HUES48 (cell line): ENCODE results near the gene TOX2.

Experiments used
- H3K27ac ChIP-seq: one replicate; pipeline ENCODE4 v1.7.0; 2013; ENCODE audit warnings: low read depth, low read length, inconsistent platforms
- H3K27me3 ChIP-seq: 2 replicates; pipeline ENCODE4 v1.6.1; 2013; ENCODE audit warnings: mild to moderate bottlenecking, low read length; ENCODE audit not compliant: control insufficient read depth, insufficient read depth
- H3K36me3 ChIP-seq: 2 replicates; pipeline ENCODE4 v1.6.1; 2013; ENCODE audit warnings: low read length; ENCODE audit not compliant: control insufficient read depth, insufficient read depth
- H3K4me1 ChIP-seq: 2 replicates; pipeline ENCODE4 v1.6.1; 2013; ENCODE audit warnings: mild to moderate bottlenecking, low read length; ENCODE audit not compliant: control insufficient read depth, insufficient read depth
- H3K4me3 ChIP-seq: 2 replicates; pipeline ENCODE4 v1.5.1; 2013; ENCODE audit warnings: mild to moderate bottlenecking, low read depth, low read length
- H3K9ac ChIP-seq: 2 replicates; pipeline ENCODE4 v1.6.1; 2013; ENCODE audit warnings: mild to moderate bottlenecking, low read depth, low read length, moderate library complexity
- H3K9me3 ChIP-seq: 2 replicates; pipeline ENCODE4 v1.6.1; 2013; ENCODE audit warnings: low read length; ENCODE audit not compliant: control insufficient read depth, insufficient read depth

TOX2 gene

GRCh38 chr20:44079291-44079690, 164.6 kb downstream of the TOX2 start:
- Histone ChIP-seq H3K36me3 (no peaks in the 10 kb centered on the region), H3K27ac (no peak overlapping the region), H3K9ac (no peak overlapping the region)

GRCh38 chr20:44080064-44080463, 165.4 kb downstream of the TOX2 start:
- no peak overlapping the region for H3K4me3 ChIP-seq
- H3K9me3 ChIP-seq = no peaks in the 10 kb centered on the region
- no peak overlapping the region for H3K9ac ChIP-seq
- no peaks in the 10 kb centered on the region for H3K36me3 ChIP-seq
- no peaks in the 10 kb centered on the region for H3K27me3 ChIP-seq
- H3K4me1 ChIP-seq = no peaks in the 10 kb centered on the region
- no peak overlapping the region for H3K27ac ChIP-seq

More at GRCh38 chr20:44079291-44079690, 164.6 kb downstream of the TOX2 start:
- Histone ChIP-seq H3K27me3 (no peaks in the 10 kb centered on the region), H3K4me1 (no peaks in the 10 kb centered on the region), H3K4me3 (no peak overlapping the region), H3K9me3 (no peaks in the 10 kb centered on the region)

DNA sequence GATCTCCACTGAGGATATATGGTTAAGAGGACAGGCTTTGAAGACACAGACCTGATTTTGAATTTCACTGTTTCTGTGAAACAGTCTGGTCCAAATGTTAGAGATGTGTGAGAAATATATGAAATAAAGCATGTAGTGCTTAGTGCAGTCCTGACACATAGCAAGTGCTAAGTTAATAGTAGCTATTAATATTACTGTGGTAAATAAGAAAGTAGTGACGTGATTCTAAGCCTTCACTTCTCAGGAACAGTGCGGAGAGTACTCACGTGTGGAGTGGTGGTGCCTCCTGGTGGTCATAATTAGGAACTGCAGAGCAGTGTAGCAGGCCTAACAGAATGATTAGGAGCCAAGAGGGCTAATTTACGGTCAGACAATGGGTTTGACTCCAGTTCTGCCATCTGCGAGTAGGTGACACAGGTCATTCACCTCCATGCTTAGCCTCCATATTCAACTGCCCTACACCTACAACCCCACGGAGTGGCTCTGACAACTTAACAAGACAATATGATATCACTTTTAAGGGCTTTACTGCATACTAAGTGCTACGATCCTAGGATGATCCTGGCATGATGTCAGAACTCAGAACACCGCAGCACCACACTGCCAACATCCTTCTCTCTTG, 166.1 kb downstream of the TOX2 start:
- Histone ChIP-seq H3K27me3 (no peaks in the 10 kb centered on the region), H3K9me3 (no peaks in the 10 kb centered on the region), H3K4me3 (no peak overlapping the region), H3K9ac (no peak overlapping the region), H3K4me1 (no peaks in the 10 kb centered on the region), H3K27ac (no peak overlapping the region), H3K36me3 (no peaks in the 10 kb centered on the region)

DNA sequence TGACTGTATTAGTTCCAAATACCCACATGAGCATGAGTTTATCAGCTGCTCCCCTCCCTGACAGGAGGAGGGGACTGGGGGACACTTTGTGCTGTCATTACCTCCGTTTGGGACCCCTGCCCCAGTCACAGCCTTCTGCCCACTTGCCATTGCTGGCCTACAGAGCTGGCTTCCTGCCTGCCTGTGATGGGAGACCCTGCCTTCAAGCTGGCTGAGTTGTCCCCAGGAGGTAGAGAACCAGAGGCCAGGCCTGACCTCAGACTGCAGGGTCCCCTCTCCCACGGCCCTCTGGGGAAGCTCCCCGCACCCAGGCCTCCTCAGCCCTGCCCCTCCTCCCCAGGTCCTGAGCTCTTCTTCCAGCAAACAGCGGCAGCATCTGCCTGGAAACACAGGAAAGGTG, 166.8 kb downstream of the TOX2 start:
- no peak overlapping the region for H3K4me3 ChIP-seq
- H3K36me3 ChIP-seq = no peaks in the 10 kb centered on the region
- no peaks in the 10 kb centered on the region for H3K4me1 ChIP-seq
- no peak overlapping the region for H3K9ac ChIP-seq
- H3K27ac ChIP-seq = no peak overlapping the region
- no peaks in the 10 kb centered on the region for H3K27me3 ChIP-seq
- H3K9me3 ChIP-seq = no peaks in the 10 kb centered on the region

DNA sequence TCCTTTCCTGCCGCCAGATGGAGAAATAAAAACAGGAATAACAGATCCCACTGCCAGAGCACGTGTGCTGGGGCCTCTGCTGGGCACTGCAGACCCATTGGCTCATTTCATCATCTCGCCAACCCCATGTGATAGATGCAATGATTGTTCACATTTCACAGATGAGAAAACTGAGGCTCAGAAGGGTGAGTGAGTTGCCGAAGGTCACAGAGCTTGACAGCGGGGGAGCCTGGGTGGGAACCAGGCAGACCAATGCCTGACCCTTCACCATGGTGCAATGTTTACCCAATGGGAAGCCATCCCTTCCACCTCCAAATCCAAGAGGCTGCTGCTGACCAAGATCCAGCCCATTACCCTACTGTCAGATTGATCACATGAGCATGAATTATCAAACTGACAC, 167.2 kb downstream of the TOX2 start:
- no peak overlapping the region for H3K9ac ChIP-seq
- no peak overlapping the region for H3K4me3 ChIP-seq
- no peaks in the 10 kb centered on the region for H3K36me3 ChIP-seq
- no peaks in the 10 kb centered on the region for H3K4me1 ChIP-seq
- H3K27ac ChIP-seq = no peak overlapping the region
- no peaks in the 10 kb centered on the region for H3K9me3 ChIP-seq
- no peaks in the 10 kb centered on the region for H3K27me3 ChIP-seq

- Histone ChIP-seq H3K4me1 (no peaks in the 10 kb centered on the region), H3K4me3 (no peak overlapping the region), H3K9ac (no peak overlapping the region), H3K27ac (no peak overlapping the region), H3K27me3 (no peaks in the 10 kb centered on the region), H3K36me3 (no peaks in the 10 kb centered on the region), H3K9me3 (no peaks in the 10 kb centered on the region)
Measured at GRCh38 chr20:44083220-44083933, 168.7 kb downstream of the TOX2 start.

GRCh38 chr20:44084439-44084838, 169.8 kb downstream of the TOX2 start:
- no peaks in the 10 kb centered on the region for H3K9me3 ChIP-seq
- H3K27me3 ChIP-seq = no peaks in the 10 kb centered on the region
- no peak overlapping the region for H3K4me3 ChIP-seq
- H3K4me1 ChIP-seq = no peaks in the 10 kb centered on the region
- H3K9ac ChIP-seq = no peak overlapping the region
- H3K27ac ChIP-seq = no peak overlapping the region
- no peaks in the 10 kb centered on the region for H3K36me3 ChIP-seq

DNA sequence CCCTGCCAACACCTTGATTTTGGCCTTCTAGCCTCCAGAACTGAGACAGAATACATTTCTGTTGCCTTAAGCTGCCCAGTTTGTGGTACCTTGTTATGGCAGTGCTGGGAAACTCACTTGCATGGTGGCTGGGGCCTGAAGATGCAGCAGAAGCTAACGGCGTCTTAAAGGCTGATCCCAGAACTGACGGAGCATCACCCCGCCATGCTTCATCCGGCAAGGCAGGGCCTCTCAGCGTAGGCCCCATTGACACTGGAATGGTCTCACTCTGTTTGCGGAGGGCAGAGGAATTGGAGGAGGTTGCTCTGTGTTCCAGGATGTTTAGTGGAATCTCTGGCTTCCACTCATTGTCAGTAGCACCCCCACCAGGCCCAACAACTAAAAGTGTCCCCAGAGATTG, 170.2 kb downstream of the TOX2 start:
- Histone ChIP-seq H3K36me3 (no peaks in the 10 kb centered on the region), H3K9me3 (no peaks in the 10 kb centered on the region)

DNA sequence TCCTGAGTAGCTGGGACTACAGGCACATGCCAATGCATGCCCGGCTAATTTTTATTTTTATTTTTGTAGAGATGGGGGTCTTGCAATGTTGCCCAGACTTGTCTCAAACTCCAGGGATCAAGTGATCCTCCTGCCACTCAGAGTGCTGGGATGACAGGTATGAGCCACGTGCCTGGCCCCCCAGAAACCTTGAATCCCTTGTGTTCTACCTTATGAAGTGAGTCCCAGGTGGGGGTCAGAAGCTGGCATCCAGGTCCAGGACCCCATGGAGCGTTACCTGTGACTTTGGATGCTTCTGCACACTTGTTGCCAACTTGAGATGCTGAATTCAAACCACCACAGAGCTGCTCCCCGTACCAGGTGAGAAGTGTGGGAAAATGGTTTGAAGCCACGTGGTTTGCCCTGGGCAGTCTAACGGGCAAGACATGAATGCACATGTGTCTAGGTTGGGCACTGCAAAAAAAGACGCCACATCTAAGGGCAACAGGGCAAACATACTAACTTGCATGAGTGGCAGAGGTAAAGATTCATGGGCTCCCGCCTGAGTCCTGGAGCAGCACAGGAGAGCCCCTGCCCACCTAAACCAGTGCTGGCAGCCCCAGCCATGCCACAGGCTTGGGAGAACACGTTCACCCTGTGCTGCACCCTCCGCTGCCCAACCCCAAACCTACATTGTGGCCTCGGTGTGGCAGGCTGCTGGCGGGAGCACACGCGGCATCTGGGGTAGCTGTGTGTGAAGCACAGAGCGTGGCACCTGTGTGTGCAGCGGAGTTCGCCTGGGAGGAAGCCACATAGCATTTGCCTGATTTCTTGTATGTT, 171.2 kb downstream of the TOX2 start:
- Histone ChIP-seq H3K9ac (no peak overlapping the region), H3K4me1 (no peaks in the 10 kb centered on the region), H3K27ac (no peak overlapping the region), H3K4me3 (no peak overlapping the region), H3K9me3 (no peaks in the 10 kb centered on the region), H3K36me3 (no peaks in the 10 kb centered on the region), H3K27me3 (no peaks in the 10 kb centered on the region)

More for the DNA sequence above, 170.2 kb downstream of the TOX2 start:
- H3K4me1 ChIP-seq = no peaks in the 10 kb centered on the region
- no peak overlapping the region for H3K27ac ChIP-seq
- H3K4me3 ChIP-seq = no peak overlapping the region
- H3K27me3 ChIP-seq = no peaks in the 10 kb centered on the region
- no peak overlapping the region for H3K9ac ChIP-seq

DNA sequence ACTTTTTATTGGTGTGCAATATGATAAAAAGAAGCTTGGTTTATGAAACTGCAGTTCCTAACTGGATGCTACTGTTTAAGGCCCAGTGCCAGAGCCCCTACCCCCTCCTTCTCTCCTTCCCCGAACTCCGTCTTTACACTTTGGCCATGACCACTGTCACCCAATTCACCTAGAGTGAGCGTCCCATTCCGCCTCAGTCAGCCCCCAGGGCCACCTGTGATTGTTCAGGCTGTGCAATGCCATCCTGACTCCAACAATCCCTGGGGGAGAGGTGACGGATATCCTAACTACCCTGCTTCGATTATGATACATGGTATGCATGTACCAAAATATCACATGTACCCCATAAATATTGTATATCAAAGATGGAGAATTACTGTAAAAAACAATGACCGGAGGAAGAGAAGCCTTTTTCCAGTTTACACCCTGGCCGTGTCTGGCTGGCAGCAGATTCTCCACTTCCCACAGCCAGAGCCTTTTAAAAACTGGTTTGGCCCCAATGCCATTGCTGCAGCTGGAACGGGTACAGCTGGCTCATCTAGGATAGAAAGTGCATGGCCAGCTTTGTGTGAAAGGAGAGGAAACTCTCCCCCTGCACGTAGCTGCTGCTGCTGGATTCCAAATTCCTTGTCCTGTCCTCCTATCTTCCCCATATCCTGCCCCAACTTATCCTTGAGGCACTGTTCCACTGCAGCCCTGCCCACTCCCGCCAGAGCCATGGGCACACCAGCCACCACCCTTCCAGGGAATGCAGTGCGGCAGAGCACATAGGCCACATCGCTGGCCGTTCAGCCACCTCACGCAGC, 172.6 kb downstream of the TOX2 start:
- no peaks in the 10 kb centered on the region for H3K36me3 ChIP-seq
- H3K27me3 ChIP-seq = no peaks in the 10 kb centered on the region
- H3K9me3 ChIP-seq = no peaks in the 10 kb centered on the region
- no peaks in the 10 kb centered on the region for H3K4me1 ChIP-seq
- no peak overlapping the region for H3K9ac ChIP-seq
- H3K4me3 ChIP-seq = no peak overlapping the region
- no peak overlapping the region for H3K27ac ChIP-seq
